GM12872 (cell line): ENCODE measurements around the gene METTL3.

Experiments used
- CTCF ChIP-seq: IDR thresholded peaks from 3 replicates; pipeline ENCODE4 v1.5.1; 2011; ENCODE audit warnings: low read depth, mild to moderate bottlenecking, low read length, moderate library complexity; ENCODE audit not compliant: insufficient read depth

METTL3 gene

GRCh38 chr14:21543521-21543960 is 32.4 kb upstream of the METTL3 start:
- TF ChIP-seq CTCF, result no peak

GRCh38 chr14:21541413-21542074 is 30.4 kb upstream of the METTL3 start:
- TF ChIP-seq CTCF, result no peak

- TF ChIP-seq CTCF, result no peak
Observed at GRCh38 chr14:21539189-21539940, 28.2 kb upstream of the METTL3 start.

- no peak for TF ChIP-seq CTCF
Observed at GRCh38 chr14:21537090-21537424, 25.9 kb upstream of the METTL3 start.

GRCh38 chr14:21536418-21537089 is 25.4 kb upstream of the METTL3 start:
- TF ChIP-seq CTCF, result no peak

GRCh38 chr14:21535545-21536417 is 24.6 kb upstream of the METTL3 start:
- no peak for TF ChIP-seq CTCF

- TF ChIP-seq CTCF, result no peak
Observed at GRCh38 chr14:21534576-21534975, 23.4 kb upstream of the METTL3 start.
